ENCODE data around the gene NACC1. TPM values are rescaled to one million over a fixed set of nuclear protein-coding genes. Genes with fewer than 3 reads are reported as not detected.

The NACC1 gene
- total RNA-seq: 26.7 TPM

- DNase-seq (ENCODE audit: low spot score): peak; percentile 91
- ATAC-seq: peak; percentile 91
Observed at GRCh38 chr19:13117772-13118423, at the start of gene NACC1. Gene NACC1, plus strand, starts transcription at chr19:13118264. Its CDS starts 16,944 bp downstream, at chr19:13135208.

GRCh38 chr19:13069415-13070359, 48.4 kb upstream of the NACC1 start:
- ATAC-seq (no peak), DNase-seq (ENCODE audit: low spot score) (no peak)

GRCh38 chr19:13070425-13071140, 47.5 kb upstream of the NACC1 start:
- ATAC-seq (no peak), DNase-seq (ENCODE audit: low spot score) (no peak)

GRCh38 chr19:13071444-13072187, 46.4 kb upstream of the NACC1 start:
- ATAC-seq (no peak), DNase-seq (ENCODE audit: low spot score) (no peak)

- ATAC-seq (no peak), DNase-seq (ENCODE audit: low spot score) (no peak)
Observed at GRCh38 chr19:13072188-13072908, 45.7 kb upstream of the NACC1 start.

- DNase-seq (ENCODE audit: low spot score): no peak
- ATAC-seq: no peak
Observed at GRCh38 chr19:13073263-13073662, 44.8 kb upstream of the NACC1 start.

- ATAC-seq (no peak), DNase-seq (ENCODE audit: low spot score) (no peak)
Observed at GRCh38 chr19:13074378-13074777, 43.7 kb upstream of the NACC1 start.

- DNase-seq (ENCODE audit: low spot score): no peak
- ATAC-seq: no peak
Observed at GRCh38 chr19:13076320-13076719, 41.7 kb upstream of the NACC1 start.

GRCh38 chr19:13076787-13077186, 41.3 kb upstream of the NACC1 start:
- no peak for ATAC-seq

GRCh38 chr19:13077240-13077639, 40.8 kb upstream of the NACC1 start:
- DNase-seq (ENCODE audit: low spot score): no peak
- no peak for ATAC-seq

More at GRCh38 chr19:13076787-13077186, 41.3 kb upstream of the NACC1 start:
- no peak for DNase-seq (ENCODE audit: low spot score)

GRCh38 chr19:13078381-13078780, 39.7 kb upstream of the NACC1 start:
- no peak for DNase-seq (ENCODE audit: low spot score)
- no peak for ATAC-seq

GRCh38 chr19:13078897-13079541, 39.0 kb upstream of the NACC1 start:
- peak; percentile 5 for ATAC-seq
- DNase-seq (ENCODE audit: low spot score): no peak

- ATAC-seq (no peak), DNase-seq (ENCODE audit: low spot score) (no peak)
Observed at GRCh38 chr19:13079542-13079986, 38.5 kb upstream of the NACC1 start.

GRCh38 chr19:13082192-13083007, 35.7 kb upstream of the NACC1 start:
- DNase-seq (ENCODE audit: low spot score): peak; percentile 76
- ATAC-seq: peak; percentile 89

GRCh38 chr19:13083008-13083404, 35.1 kb upstream of the NACC1 start:
- ATAC-seq: peak; percentile 51

GRCh38 chr19:13083627-13084026, 34.4 kb upstream of the NACC1 start:
- no peak for DNase-seq (ENCODE audit: low spot score)
- no peak for ATAC-seq

More at GRCh38 chr19:13083008-13083404, 35.1 kb upstream of the NACC1 start:
- no peak for DNase-seq (ENCODE audit: low spot score)

GRCh38 chr19:13085666-13086065, 32.4 kb upstream of the NACC1 start:
- ATAC-seq (no peak), DNase-seq (ENCODE audit: low spot score) (no peak)

- DNase-seq (ENCODE audit: low spot score) (no peak), ATAC-seq (no peak)
Observed at GRCh38 chr19:13086341-13086740, 31.7 kb upstream of the NACC1 start.
